Stimulated activated CD4-positive, alpha-beta T cell treated with anti-CD3 and anti-CD28 coated beads, Interleukin-1b, Interleukin-23, amount 100 ng/mL, for 48 hours (primary cell): ENCODE measurements around the gene DPM2.
A peak's percentile ranks its signal among the peaks of the same experiment; 100 is the strongest.

Source experiments
- DNase-seq: peaks from one replicate; pipeline ENCODE4 v3.0.0-alpha.2; 2020

DPM2 gene

DNA sequence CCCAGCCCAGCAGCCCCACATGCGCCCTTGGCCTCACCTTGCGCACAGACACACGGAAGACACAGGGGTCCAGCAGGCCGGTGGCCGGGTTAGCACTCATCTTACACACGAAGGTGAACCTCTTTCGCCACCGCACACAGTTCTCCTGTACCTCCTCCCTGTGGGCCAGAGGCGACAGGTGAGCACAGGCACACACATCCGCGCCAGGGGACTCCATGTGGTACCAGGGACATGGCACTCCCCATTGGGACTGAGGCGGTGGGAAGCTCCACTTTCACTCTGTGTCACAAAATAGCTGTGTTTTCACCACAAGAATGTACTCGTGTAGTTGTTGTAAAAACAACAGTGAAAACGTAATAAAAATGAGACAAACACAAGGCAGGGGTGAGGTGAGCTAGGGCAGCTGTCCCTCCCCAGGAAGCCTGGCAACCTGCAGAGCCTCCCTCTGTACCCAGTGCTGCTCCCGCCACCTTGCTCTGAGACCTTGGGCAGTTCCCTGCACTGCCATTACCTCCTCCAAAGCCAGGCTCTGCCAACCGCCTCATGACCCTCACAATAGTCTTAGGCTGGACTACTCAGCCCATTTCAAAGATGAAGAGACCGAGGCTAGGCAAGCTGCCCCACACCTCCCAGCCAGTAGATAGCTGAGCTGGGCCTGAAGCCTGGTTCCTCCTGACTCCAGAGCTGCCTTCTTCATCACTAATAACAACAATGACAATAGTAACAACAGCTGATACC is 16.3 kb upstream of the DPM2 start:
- DNase-seq = no peak

DNA sequence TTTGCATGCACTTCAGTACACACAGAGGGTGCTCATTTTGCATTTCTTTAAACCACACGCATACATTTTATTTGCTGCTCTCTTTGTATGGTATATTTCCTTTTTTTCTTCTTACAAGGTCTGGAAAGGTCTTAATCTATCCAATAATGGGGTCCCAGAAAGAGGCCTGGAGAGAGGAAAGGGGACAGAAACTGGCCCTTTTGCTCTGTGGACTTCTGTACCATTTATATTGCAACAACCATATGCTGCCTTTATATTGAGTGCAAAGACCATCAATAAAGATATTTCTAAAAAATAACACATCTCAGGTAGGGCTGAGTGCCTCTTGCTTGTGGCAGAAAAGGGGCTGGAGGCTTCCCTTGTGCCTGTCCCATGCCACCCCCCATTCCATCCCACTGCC is 15.5 kb upstream of the DPM2 start:
- DNase-seq = no peak

DNA sequence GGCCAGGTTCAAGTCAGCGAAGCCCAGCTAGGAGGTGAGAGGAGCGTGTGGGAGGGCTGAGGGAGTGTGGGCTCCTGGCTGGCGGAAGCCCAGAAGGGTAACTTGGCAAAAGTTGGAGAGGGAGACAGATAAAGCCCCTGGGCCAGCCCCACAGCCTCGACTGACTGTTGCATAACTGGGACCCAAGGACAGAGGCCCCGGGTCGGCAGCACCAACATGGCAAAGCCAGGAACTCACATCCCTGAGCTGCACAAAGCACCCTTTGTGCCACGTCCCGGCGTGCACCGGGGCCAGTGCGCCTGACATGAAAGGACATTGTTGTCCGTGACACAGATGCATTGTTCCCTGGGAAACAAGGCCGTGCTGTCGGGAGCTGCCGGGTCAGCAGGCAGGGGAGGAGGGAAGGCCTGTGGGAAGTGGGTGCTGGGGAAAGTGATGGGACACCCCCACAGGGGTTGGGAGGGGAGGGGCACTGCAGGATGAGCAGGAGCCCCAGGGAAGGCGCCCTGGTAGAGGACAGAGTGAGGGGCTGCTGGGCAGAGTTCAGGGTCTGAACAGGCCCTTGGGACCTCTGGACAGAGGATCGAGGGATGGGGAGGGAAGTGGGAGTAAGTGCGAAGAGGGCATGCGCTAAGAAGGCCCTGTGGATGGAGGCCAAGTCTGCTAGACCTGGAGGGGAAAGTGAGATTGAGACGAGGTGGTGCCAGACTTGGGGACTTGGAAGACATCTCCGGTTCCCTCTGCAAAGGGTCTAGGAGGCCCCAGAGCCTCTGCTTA is 13.0 kb upstream of the DPM2 start:
- no peak for DNase-seq

DNA sequence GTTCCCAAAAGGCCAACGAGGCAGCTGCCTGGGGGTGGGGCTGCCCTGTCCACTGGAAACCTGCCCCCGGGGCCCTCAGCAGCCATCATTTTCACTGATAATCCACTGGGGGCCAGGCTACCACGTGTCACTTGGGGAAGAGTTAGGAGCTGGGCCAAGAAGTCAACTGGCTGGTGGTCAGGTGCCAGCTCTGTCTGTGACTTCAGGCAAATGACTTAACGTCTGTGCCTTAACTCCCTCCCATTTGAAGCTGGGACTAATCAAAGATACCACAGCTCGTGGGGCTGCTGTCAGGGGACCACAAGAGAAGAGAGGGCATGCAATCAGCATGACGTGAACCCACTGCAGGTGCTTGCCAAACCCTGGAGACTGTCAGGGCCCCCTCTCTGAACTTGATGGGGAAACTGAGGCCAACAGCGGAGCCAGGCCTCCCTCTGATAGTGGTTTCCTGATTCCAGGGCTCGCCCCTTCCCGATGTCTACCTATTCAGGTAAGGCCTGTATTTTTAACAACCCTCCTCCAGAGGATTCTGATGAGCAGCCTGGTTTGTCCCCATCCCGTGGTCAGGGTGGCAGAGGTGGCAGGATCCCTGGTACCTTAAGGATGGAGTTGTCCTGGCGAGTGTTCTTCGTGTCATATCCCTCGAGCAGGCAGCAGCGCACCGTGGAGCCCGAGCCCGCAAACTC is 12.3 kb upstream of the DPM2 start:
- DNase-seq = no peak

DNA sequence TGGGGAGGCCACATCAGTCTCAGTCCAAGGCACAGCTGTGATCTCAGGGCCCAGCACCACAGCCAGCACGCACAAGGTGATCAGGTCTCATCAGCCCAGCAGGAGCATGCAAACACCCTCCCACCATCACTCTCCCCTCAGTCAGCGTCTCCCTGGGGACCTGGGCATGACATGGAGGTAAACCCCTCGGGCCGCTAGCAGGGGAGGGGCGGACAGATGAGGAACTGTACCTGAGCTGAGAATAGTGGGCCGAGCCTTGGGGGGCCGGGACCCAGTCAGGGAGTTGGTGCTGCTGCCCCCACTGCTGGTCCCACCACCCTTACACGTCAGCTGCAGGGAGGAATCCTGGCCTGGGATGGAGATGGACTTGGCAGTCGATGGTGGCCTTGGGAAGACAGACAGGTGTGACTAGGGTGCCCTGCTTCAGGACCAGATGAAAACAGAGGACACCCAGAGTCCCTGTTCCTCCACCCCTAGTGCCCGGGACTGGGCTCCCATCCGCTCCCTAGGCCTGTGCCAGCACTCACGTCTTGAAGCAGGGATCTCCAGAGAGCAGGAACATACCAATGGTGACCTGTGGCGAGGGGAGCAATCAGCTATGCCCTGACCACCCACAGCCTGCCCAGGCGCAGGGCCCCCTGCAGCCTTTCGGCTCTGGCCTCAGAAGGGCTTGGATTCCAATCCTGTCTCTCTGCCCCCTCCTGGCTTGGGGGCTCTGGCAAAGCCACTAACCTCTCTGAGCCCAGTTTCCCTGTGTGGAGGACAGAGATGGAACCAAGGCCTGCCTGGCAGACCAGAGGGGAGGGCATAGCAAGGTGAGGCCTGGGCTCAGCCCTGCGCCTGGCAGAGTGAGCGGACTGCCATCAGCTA is 10.4 kb upstream of the DPM2 start:
- no peak for DNase-seq

DNA sequence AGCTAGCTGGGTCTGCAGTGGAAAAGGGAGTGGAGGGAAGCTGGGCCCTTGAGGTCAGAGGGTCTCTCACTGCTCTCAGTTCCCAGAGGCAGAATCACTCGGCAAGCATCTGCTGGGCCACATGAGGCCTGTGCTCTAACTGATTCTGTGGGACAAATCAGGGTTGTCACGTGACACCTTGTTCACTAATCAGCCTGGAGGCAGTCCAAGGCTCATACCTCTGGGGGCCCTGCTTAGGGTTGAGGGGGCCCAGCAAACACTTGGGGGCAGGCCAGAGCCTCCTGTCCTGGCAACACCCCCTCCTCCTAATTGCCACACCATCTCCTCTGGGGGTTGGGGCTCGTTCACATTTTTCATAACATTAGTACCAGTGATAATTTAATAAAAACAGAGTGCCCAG is 9.1 kb upstream of the DPM2 start:
- no peak for DNase-seq

DNA sequence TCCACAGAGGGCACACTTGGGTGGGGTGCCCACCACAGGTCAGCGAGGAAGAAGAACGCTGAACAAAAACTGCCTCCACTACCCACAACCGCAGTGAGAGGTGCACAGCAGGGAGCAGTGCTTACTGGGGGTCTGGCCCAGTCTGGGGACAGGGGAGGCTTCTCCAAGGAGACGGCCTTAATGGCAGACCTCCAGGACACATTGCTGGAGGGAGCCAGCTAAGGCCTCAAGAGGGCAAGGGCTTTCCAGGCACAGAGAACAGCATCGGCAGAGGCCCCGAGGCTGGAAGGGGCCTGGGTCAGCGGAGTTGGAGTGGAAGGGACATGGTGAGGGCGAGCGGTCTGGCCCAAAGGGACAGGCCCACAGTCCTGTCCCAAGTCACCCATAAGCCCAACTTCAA is 8.3 kb upstream of the DPM2 start:
- DNase-seq = no peak

DNA sequence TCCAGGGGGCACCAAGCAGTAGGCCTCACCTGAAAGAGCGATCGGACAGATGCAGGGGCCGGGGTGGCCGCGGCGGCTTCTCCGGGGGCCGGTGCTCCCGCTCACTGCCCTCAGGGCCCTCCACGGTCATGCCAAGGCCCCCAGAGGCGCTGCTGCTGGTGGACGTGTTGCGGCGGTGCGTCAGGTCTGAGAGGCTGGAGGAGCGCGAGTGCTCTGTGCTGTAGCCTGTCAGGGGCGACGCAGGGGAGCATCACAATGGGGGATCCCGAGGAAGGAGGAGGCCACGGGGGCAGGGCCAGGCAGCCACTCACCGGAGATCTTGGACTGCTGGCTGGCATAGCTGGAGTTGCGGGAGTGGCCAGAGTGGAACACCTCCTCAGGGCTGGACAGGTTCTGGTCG is 7.7 kb upstream of the DPM2 start:
- DNase-seq = no peak

DNA sequence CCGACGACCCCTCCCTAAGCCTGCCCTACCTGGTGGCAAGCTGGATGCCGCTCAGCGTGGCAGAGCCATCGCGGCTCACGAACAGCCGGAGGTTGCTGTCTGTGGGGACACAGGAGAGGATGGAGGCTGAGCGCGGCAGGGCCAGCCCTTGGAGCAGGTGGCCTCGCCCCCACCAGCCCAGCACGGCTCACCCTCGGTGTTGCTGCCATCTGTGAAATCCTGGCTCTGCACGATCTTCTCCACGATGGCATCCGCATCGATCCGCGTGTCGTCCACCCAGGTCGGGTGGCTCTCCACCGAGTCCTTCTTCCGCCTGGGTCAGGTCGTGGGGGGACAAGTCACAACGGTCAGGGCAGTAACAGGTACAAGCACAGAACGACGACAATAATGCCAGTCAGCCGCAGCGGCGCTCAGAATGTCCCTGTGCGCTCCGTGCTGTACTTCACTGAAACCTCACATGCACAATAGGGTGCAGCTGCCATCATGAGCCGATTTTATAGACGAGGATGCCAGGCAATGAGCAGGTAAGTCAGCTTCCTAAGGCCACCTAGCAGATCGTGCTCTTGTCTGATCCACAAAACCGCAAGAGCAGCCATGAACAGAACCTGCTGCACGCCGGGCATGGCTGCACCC is 7.0 kb upstream of the DPM2 start:
- no peak for DNase-seq

DNA sequence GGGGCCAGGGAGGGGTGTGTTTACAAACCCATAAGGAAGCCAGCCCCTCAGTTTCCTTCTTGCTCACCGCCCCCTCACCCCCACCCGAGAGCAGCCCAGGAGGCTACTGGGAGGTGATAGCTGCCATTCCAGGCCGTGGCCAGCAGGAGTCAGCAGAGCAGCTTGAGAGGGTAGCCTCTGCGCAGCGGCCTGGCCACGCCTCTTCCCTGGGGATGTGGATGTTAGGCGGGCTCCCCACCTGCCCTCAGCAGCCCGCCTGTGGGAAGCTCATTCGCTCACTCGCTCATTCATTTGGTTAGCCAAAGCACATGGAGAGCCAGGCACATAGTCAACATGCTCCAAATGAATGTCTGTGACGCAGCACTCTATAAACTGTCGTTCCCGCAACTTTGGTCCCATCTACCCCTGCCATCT is 6.1 kb upstream of the DPM2 start:
- peak; percentile 81 for DNase-seq

DNA sequence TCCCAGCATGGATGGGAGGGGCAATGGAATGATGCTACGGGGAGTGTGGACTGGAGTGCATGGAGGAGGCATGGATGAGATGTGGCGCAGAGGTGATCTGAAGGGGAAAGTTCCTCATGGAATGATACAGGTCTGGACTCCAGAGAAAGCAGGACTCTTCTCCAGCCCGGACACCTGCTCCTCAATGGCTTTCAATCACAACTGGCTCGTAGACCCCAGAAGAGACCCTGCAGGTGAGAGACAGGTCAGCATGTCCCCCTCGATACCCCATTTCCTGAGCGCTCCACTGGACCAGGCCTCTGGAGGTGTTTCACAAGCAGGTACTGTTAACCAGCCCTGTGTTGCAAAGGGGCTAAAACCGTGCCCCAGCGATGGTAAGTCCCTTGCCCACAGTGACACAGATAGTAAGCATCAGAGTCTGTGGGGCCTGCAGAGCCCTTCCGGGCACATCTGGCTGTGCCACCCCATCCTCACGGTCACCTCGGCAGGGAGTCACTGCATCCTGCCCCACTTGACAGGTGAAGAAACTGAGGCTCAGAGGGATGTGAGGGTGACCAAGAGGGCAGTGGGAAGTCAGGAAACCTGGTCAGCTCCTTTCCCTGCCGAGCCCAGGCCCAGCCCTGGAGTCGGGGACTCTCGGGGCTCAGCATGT is 5.5 kb upstream of the DPM2 start:
- DNase-seq = no peak

DNA sequence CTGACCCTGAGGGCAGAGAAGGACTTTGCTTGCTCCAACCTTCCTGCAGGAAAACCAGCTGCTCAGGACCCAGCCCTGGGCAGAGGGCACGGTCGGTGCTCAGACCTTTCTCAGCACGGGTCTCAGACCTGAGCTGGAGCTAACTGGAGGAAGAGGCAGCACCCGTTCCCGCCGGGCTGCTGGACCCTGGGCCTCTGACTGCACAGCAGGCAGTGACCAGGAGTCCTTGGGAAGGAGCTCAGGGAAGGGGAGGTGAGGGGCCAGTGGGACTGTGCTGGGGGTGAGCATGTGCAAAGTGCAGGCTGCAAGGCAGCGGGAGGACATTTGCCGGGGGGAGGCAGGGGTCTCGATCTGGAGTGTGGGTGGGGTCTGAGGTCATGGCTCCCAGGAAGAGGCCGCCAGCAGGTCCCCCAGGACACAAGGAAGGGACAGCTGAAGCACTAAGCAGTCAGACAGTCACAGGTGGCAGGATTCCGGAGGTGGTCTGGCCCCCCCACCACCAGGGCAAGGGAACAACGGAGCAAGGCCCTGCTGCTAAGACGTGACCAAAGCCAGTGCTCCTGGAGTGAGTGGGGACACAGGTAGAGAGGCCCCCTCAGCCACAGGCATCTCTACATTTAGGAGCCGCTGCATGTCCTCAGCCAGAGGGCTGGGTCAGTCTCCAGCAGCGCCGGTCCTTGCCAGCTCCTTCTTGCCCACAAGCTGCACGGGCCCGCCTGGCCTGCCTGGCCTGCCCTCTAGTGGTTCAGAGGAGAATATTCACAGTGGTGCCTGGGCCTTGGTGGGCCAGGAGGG is 4.8 kb upstream of the DPM2 start:
- DNase-seq = peak; percentile 59

DNA sequence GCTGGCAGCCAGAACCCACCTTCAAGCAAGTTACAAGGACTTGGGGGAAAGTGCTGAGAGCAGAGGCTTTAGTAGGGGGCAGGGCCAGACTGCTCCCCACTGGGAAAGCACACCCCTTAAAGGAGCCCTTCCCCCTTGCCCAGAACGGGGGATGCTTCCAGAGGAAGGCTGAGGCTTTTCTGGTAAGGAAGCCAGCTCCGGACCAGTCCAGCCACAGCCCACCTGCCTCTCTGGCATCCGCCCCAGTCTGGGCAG is 4.2 kb upstream of the DPM2 start:
- no peak for DNase-seq

DNA sequence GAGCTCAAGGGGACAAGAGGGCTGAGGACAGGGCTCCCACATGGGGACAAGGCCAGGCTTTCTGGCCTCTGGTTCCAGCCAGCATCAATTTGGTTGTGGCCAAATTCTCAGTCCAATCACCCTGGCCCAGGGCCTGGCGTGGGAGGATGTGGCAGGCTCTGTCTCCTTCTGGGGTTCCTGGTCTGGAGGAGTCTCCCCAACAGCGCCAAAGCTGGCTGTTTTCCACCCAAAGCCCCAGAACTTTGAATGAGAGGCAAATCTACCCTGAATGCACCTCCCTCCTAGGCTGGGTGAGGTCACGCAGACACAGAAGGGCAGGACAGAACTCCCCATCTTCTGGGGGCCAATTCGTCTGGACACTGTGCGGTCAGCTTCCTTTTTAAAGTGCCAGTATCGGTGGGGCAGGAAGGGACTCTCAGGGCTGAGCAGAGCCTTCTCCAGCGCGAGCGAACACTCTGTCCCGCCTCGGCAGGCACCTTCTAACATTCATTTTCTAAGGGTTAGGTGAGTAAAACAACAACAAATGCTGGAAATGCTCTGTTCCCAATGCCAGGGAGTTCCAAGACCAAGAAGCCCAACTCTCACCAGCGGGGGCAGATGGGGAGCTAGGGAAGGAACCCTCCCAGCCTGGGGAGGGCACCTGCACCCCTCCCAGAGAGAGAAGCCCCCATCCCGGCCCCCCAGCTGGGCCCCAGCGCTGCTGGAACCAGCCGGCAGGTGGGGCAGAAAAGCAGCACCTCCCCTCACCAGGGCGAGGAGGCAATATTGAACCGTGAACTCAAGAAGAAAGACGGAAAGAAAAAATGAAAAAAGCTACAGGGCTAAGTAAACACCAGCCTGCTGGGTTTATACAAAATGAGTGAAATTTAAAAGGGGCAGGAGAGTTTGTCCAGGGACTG is 3.7 kb upstream of the DPM2 start:
- DNase-seq = no peak

DNA sequence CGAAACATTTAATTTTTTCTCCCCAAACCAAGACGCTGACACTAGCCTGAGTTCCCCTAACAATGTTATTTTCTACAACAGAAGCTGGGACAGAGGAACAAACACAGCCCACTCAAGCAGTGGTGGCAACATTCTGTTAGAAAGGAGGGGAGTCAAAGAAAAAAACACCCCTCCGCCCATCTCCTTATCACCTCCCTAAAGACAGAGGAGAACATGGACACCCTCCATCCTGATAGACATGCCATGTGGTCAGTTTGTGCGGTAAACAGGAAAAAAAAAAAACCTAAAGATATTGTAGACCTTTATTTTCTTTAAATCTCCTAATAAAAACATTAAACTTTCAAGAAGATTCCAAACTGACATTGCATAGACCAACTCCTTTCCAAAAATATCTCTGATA is 2.9 kb upstream of the DPM2 start:
- no peak for DNase-seq

DNA sequence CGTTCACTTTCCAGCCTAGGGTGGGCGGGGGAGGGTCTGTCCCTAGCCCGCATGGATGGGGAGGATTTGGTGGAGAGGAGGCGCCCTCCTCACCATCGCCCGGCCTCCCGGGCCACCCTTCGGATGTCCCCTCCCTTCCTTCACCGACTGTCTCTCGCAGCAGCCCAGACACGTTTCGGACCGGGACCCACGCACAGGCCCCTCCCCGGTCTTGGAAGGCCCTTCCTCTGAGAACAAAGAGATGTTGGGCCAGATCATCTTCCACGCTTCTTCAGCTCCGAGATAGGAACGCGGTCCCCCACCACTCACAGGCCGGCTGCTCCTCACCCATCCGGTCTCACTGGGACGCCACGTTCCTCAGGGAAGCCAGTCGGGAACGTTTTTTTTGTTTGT is 640 bp upstream of the DPM2 start:
- no peak for DNase-seq

DNA sequence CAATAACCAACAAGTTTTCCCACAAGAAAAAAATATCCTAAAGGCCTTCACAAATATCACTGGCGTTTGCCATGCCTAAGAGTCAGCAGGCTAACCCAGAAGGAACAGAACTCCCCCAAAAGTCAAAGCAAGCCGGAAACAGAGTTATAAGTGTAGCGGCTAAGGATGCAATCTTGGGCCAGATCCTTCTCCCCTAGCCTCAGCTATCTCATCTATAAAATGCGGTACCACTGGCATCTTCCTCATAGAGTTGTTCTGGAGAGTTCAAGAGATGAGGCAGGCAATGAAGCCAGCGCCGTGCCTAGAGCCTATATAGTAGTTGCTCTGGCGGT is 632 bp downstream of the DPM2 start:
- no peak for DNase-seq

DNA sequence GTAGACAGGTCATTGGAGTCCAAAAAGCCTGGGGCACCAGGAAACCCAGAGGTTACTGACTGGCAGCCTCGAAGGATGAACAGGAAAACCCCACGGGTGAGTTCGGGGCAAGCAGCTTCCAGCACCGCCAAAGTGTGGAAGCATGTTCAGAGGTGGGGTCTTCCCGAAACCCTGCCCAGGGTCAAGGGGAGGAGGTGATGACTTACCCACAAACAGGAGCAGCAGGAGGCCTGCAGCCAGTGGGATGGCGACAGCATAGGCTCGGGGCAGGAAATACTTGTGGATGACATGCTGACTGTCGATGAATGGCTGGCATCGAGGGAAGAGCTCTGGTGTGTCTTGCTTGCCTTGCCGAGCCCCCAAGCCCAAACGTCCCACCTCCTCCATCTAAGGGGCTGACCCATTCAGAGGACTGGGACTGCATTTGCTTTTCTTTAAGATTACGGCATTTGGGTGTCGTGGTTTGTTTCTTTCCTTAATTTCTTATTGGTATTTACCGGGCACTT is 1.3 kb downstream of the DPM2 start:
- no peak for DNase-seq

DNA sequence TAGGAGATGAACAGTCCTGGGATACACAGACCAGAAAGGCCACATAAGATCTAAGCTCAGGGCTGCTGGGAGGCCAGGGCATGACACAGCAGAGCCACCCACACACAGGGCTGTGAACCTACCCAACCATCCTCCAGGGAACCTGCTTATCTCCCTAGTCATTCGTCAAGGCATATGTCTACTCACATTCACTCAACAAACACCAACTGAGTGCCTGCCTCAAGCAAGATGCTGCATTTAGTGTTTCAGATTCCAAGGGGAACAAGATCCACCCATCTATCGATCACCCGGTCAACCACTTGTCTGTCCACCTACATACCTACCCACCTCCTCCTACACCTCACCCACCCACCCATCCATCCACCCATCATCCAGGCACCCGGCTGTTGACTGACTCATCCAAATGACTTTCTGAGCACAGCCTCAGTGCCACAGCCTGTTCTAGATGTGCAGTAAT is 1.9 kb downstream of the DPM2 start:
- peak; percentile 53 for DNase-seq

DNA sequence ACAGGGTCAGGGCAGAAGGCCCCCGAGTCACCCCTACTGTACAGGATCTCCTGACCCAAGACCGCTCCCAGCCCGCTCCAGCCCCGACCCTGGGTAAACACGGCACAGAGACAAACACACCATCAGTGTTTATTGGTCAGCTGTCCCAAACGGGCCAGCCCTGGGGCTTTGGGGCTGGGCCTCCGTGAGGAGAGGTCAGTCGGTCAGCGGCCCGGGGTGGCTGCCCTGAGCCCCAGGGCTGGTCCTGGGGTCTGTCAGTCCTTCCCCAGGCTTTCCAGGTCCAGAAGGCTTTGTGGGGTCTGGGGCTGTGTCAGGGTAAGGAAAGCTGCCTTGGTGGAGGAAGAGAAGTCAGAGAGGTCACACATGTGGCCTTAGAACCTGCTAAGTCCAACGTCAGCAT is 2.7 kb downstream of the DPM2 start:
- DNase-seq = no peak
